ENCODE data around the gene PCDHB10. TPM values are rescaled to one million over a fixed set of nuclear protein-coding genes. Genes with fewer than 3 reads are reported as not detected.
A peak's percentile ranks its signal among the peaks of the same experiment; 100 is the strongest.
"Not testable (repeated sequence)": the region's sequence is repeated elsewhere in the genome, so short reads cannot be mapped to it uniquely, and the experiment has no call there.

Gene PCDHB10
- total RNA-seq: 2.1 TPM
- long read RNA-seq: 0 reads

GRCh38 chr5:141192110-141192725 lies at the start of gene PCDHB10:
PCDHB10 (plus strand) TSS chr5:141192353; CDS start chr5:141192553, 200 bp downstream.
- Histone ChIP-seq H3K4me1 (no peaks in the 10 kb centered on the region), H3K4me3 (no peak within 1 kb of the TSS), H3K36me3 (no peaks in the 10 kb centered on the region), H3K27me3 (no peaks in the 10 kb centered on the region), H3K27ac (no peak within 1 kb of the TSS), H3K9me3 (peaks cover 28% of the 10 kb centered on the region)
- DNase-seq: no peak
- ATAC-seq: peak; percentile 41
- peak; percentile 40 for TF ChIP-seq CTCF (IDR thresholded peaks at IDR 0.05)
- intact Hi-C loops (cut with DNase I): no loop called here

GRCh38 chr5:141149812-141150211 lies 42.3 kb upstream of the PCDHB10 start, which contains the start of gene PCDHB6:
PCDHB6 (plus strand) TSS chr5:141150057; CDS start chr5:141150258, 201 bp downstream.
- ATAC-seq: no peak
- H3K4me3 ChIP-seq: peak within 1 kb of the TSS; percentile 7
- H3K27me3 ChIP-seq: peaks cover 8% of the 10 kb centered on the region
- no peaks in the 10 kb centered on the region for H3K4me1 ChIP-seq
- peaks cover 9% of the 10 kb centered on the region for H3K9me3 ChIP-seq
- H3K36me3 ChIP-seq: no peaks in the 10 kb centered on the region
- H3K27ac ChIP-seq: no peak within 1 kb of the TSS
- TF ChIP-seq CTCF (IDR thresholded peaks at IDR 0.05): peak; percentile 20
- intact Hi-C loops (cut with DNase I): no loop called here
- no peak for DNase-seq

GRCh38 chr5:141150224-141150992 lies 41.7 kb upstream of the PCDHB10 start:
- intact Hi-C loops (cut with DNase I): no loop called here
- Histone ChIP-seq H3K27me3 (peaks cover 5% of the 10 kb centered on the region), H3K9me3 (peaks cover 9% of the 10 kb centered on the region), H3K4me3 (peak overlapping the region; percentile 7), H3K36me3 (no peaks in the 10 kb centered on the region), H3K27ac (no peak overlapping the region), H3K4me1 (no peaks in the 10 kb centered on the region)
- ATAC-seq (no peak), DNase-seq (no peak)
- TF ChIP-seq CTCF (IDR thresholded peaks at IDR 0.05): no peak

GRCh38 chr5:141150993-141151325 lies 41.2 kb upstream of the PCDHB10 start:
- no peak overlapping the region for H3K4me3 ChIP-seq

GRCh38 chr5:141151632-141152031 lies 40.5 kb upstream of the PCDHB10 start:
- H3K27ac ChIP-seq; intact Hi-C loops (cut with DNase I); H3K36me3 ChIP-seq; DNase-seq; ATAC-seq; H3K4me3 ChIP-seq; H3K4me1 ChIP-seq; H3K9me3 ChIP-seq: not testable (repeated sequence)
- H3K27me3 ChIP-seq: peaks cover 11% of the 10 kb centered on the region

More at GRCh38 chr5:141150993-141151325, 41.2 kb upstream of the PCDHB10 start:
- no peak for TF ChIP-seq CTCF (IDR thresholded peaks at IDR 0.05)
- ATAC-seq: no peak
- no peak overlapping the region for H3K27ac ChIP-seq
- no peaks in the 10 kb centered on the region for H3K36me3 ChIP-seq
- H3K9me3 ChIP-seq: peaks cover 9% of the 10 kb centered on the region
- intact Hi-C loops (cut with DNase I): no loop called here
- no peak for DNase-seq
- H3K27me3 ChIP-seq: peaks cover 5% of the 10 kb centered on the region
- H3K4me1 ChIP-seq: no peaks in the 10 kb centered on the region

GRCh38 chr5:141152096-141152495 lies 40.1 kb upstream of the PCDHB10 start:
- H3K4me1 ChIP-seq; DNase-seq; intact Hi-C loops (cut with DNase I); H3K9me3 ChIP-seq; H3K4me3 ChIP-seq; ATAC-seq; H3K27ac ChIP-seq; H3K36me3 ChIP-seq: not testable (repeated sequence)
- peaks cover 11% of the 10 kb centered on the region for H3K27me3 ChIP-seq
